SK-N-SH treated with all-trans-retinoic acid at 6 μM for 48 hours (cell line): ENCODE results near the gene TEX29.

Experiments
- ATAC-seq: fragments of 200-7000 bp; cut with Tn5 transposase; 3 replicates; pipeline ENCODE4 v1.9.1; 2020; ENCODE audit warnings: mild to moderate bottlenecking, moderate library complexity
- ARNTL ChIP-seq: fragments of 450-650 bp; formaldehyde crosslinking; IDR thresholded peaks from 2 replicates; pipeline ENCODE4 v1.5.0; 2020; ENCODE audit warnings: low read depth, mild to moderate bottlenecking, moderate library complexity, borderline replicate concordance
- BACH2 ChIP-seq: fragments of 250-450 bp; sonication (Bioruptor Pico); IDR thresholded peaks from 2 replicates; pipeline ENCODE4 v1.9.0; 2021; ENCODE audit warnings: mild to moderate bottlenecking, borderline replicate concordance
- CSDC2 ChIP-seq: fragments of 250-450 bp; sonication (Bioruptor Pico); IDR thresholded peaks from 2 replicates; pipeline ENCODE4 v1.5.0; 2020; ENCODE audit warnings: mild to moderate bottlenecking, moderate library complexity
- CSRNP3 ChIP-seq: fragments of 250-450 bp; sonication (Bioruptor Pico); IDR thresholded peaks from 2 replicates; pipeline ENCODE4 v1.5.1; 2021; ENCODE audit warnings: mild to moderate bottlenecking, moderate library complexity
- ESRRG ChIP-seq: fragments of 250-450 bp; sonication (Bioruptor Pico); IDR thresholded peaks from 2 replicates; pipeline ENCODE4 v1.6.1; 2021; ENCODE audit warnings: mild to moderate bottlenecking
- GLIS3 ChIP-seq: fragments of 250-450 bp; sonication (Bioruptor Pico); IDR thresholded peaks from 2 replicates; pipeline ENCODE4 v1.5.0; 2020; ENCODE audit warnings: mild to moderate bottlenecking, moderate library complexity
- ISL1 ChIP-seq: fragments of 250-450 bp; sonication (Bioruptor Pico); IDR thresholded peaks from 2 replicates; pipeline ENCODE4 v2.1.2; 2022; ENCODE audit warnings: mild to moderate bottlenecking, moderate library complexity
- OSR1 ChIP-seq: fragments of 250-450 bp; sonication (Bioruptor Pico); IDR thresholded peaks from 2 replicates; pipeline ENCODE4 v1.8.0; 2022; ENCODE audit warnings: moderate library complexity, mild to moderate bottlenecking, inconsistent platforms
- POU6F1 ChIP-seq: fragments of 250-450 bp; sonication (Bioruptor Pico); IDR thresholded peaks from 2 replicates; pipeline ENCODE4 v1.8.0; 2021; ENCODE audit warnings: low read depth, mild to moderate bottlenecking, moderate library complexity, borderline replicate concordance
- PPARA ChIP-seq: fragments of 250-450 bp; sonication (Bioruptor Pico); IDR thresholded peaks from 2 replicates; pipeline ENCODE4 v1.5.0; 2020; ENCODE audit warnings: mild to moderate bottlenecking, borderline replicate concordance
- RARB ChIP-seq: fragments of 250-450 bp; sonication (Bioruptor Pico); IDR thresholded peaks from 2 replicates; pipeline ENCODE4 v1.8.0; 2021; ENCODE audit warnings: mild to moderate bottlenecking, moderate library complexity
- SNAI2 ChIP-seq: fragments of 250-450 bp; sonication (Bioruptor Pico); IDR thresholded peaks from 2 replicates; pipeline ENCODE4 v1.5.0; 2020; ENCODE audit warnings: mild to moderate bottlenecking, moderate library complexity
- TCF4 ChIP-seq: fragments of 250-450 bp; sonication (Bioruptor Pico); IDR thresholded peaks from 2 replicates; pipeline ENCODE4 v1.8.0; 2021; ENCODE audit warnings: mild to moderate bottlenecking, moderate library complexity, borderline replicate concordance
- TOX ChIP-seq: fragments of 250-450 bp; sonication (Bioruptor Pico); IDR thresholded peaks from 2 replicates; pipeline ENCODE4 v1.8.0; 2021; ENCODE audit warnings: mild to moderate bottlenecking, moderate library complexity, borderline replicate concordance
- TSHZ2 ChIP-seq: fragments of 250-450 bp; sonication (Bioruptor Pico); IDR thresholded peaks from 2 replicates; pipeline ENCODE4 v1.5.0; 2020; ENCODE audit warnings: mild to moderate bottlenecking, moderate library complexity
- ZC3H10 ChIP-seq: fragments of 250-450 bp; sonication (Bioruptor Pico); IDR thresholded peaks from 2 replicates; pipeline ENCODE4 v1.5.1; 2021; ENCODE audit warnings: mild to moderate bottlenecking, moderate library complexity
- ZFP3 ChIP-seq: fragments of 250-450 bp; sonication (Bioruptor Pico); IDR thresholded peaks from 2 replicates; pipeline ENCODE4 v1.5.0; 2020; ENCODE audit warnings: mild to moderate bottlenecking, moderate library complexity
- ZFP30 ChIP-seq: fragments of 450-650 bp; formaldehyde crosslinking; IDR thresholded peaks from 2 replicates; pipeline ENCODE4 v1.5.0; 2022; ENCODE audit warnings: mild to moderate bottlenecking, moderate library complexity
- ZNF565 ChIP-seq: fragments of 450-650 bp; formaldehyde crosslinking; conservative IDR thresholded peaks from 2 replicates; pipeline ENCODE4 v1.5.0; 2020; ENCODE audit warnings: low read depth, mild to moderate bottlenecking, moderate library complexity
- ZNF70 ChIP-seq: fragments of 450-650 bp; formaldehyde crosslinking; IDR thresholded peaks from 2 replicates; pipeline ENCODE4 v1.5.0; 2020; ENCODE audit warnings: mild to moderate bottlenecking, moderate library complexity
- ZNF8 ChIP-seq: fragments of 450-650 bp; formaldehyde crosslinking; IDR thresholded peaks from 2 replicates; pipeline ENCODE4 v1.5.0; 2020; ENCODE audit warnings: mild to moderate bottlenecking, moderate library complexity
- TF ChIP-seq, protein P1 (sequence below): fragments of 250-450 bp; sonication (Bioruptor Pico); IDR thresholded peaks from 2 replicates; pipeline ENCODE4 v1.8.0; 2020; ENCODE audit warnings: mild to moderate bottlenecking, moderate library complexity, borderline replicate concordance
- TF ChIP-seq, protein P2 (sequence below): fragments of 250-450 bp; sonication (Bioruptor Pico); IDR thresholded peaks from 2 replicates; pipeline ENCODE4 v1.5.1; 2020; ENCODE audit warnings: low read depth, mild to moderate bottlenecking, moderate library complexity

TEX29 gene

DNA sequence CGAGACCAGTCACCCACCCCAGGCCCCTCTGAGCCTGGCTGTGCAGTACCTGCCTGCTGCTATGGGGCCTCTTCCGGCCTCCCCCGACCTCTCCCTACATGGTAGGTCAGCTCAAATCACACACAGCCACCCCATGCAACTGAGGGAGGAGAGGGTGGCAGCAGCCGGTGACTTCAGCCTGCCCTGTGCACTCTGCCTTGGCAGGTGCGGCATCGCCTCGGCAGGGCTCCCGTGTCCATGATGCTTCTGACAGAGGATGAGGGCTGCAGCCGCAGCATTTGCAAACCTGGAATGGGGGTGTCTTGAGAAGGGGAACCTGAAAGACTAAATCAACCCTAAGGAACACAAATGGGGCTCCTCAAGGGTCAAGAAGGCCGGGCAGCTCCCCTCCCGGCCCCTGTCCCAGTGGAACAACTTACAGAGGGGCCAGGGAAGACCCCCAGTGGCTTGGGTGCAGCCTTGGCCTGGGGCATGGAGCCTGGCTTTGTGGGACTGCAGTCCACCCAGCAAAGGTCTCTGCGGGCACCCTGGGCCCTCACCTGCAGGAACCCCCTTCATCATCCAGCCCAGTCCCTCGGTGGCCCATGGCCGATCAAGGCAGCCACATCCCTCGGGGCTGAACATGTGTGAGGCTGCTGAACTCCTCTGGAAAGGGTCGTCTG is 6.7 kb downstream of the TEX29 start:
- ATAC-seq, result no peak
- no peak for TF ChIP-seq RARB
- TF ChIP-seq ARNTL (CRISPR knock-in tag), result no peak
- TF ChIP-seq ZC3H10 (CRISPR knock-in tag), result no peak
- TF ChIP-seq ZFP3 (CRISPR knock-in tag), result no peak
- no peak for TF ChIP-seq SNAI2
- TF ChIP-seq, protein P1, sequence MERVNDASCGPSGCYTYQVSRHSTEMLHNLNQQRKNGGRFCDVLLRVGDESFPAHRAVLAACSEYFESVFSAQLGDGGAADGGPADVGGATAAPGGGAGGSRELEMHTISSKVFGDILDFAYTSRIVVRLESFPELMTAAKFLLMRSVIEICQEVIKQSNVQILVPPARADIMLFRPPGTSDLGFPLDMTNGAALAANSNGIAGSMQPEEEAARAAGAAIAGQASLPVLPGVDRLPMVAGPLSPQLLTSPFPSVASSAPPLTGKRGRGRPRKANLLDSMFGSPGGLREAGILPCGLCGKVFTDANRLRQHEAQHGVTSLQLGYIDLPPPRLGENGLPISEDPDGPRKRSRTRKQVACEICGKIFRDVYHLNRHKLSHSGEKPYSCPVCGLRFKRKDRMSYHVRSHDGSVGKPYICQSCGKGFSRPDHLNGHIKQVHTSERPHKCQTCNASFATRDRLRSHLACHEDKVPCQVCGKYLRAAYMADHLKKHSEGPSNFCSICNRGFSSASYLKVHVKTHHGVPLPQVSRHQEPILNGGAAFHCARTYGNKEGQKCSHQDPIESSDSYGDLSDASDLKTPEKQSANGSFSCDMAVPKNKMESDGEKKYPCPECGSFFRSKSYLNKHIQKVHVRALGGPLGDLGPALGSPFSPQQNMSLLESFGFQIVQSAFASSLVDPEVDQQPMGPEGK, result no peak
- no peak for TF ChIP-seq TOX (CRISPR knock-in tag)
- no peak for TF ChIP-seq TCF4
- TF ChIP-seq ESRRG (CRISPR knock-in tag), result no peak
- TF ChIP-seq BACH2, result no peak
- no peak for TF ChIP-seq POU6F1 (CRISPR knock-in tag)
- no peak for TF ChIP-seq ISL1
- TF ChIP-seq ZFP30 (CRISPR knock-in tag), result no peak
- no peak for TF ChIP-seq CSRNP3 (CRISPR knock-in tag)
- no peak for TF ChIP-seq GLIS3
- TF ChIP-seq CSDC2 (CRISPR knock-in tag), result no peak
- no peak for TF ChIP-seq ZNF8 (CRISPR knock-in tag)
- TF ChIP-seq, protein P2, sequence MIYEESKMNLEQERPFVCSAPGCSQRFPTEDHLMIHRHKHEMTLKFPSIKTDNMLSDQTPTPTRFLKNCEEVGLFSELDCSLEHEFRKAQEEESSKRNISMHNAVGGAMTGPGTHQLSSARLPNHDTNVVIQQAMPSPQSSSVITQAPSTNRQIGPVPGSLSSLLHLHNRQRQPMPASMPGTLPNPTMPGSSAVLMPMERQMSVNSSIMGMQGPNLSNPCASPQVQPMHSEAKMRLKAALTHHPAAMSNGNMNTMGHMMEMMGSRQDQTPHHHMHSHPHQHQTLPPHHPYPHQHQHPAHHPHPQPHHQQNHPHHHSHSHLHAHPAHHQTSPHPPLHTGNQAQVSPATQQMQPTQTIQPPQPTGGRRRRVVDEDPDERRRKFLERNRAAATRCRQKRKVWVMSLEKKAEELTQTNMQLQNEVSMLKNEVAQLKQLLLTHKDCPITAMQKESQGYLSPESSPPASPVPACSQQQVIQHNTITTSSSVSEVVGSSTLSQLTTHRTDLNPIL (CRISPR knock-in tag), result no peak
- no peak for TF ChIP-seq OSR1 (CRISPR knock-in tag)
- TF ChIP-seq ZNF70, result no peak

- no peak for ATAC-seq
- no peak for TF ChIP-seq ZNF70
- no peak for TF ChIP-seq SNAI2
- TF ChIP-seq POU6F1 (CRISPR knock-in tag), result no peak
- TF ChIP-seq ZNF565 (CRISPR knock-in tag), result no peak
- TF ChIP-seq PPARA (CRISPR knock-in tag), result no peak
- TF ChIP-seq RARB, result no peak
- no peak for TF ChIP-seq ZFP3 (CRISPR knock-in tag)
- no peak for TF ChIP-seq TOX (CRISPR knock-in tag)
- TF ChIP-seq TSHZ2 (CRISPR knock-in tag), result no peak
- no peak for TF ChIP-seq ZNF8 (CRISPR knock-in tag)
- TF ChIP-seq BACH2, result no peak
- no peak for TF ChIP-seq ZFP30 (CRISPR knock-in tag)
- TF ChIP-seq, protein P1, result no peak
- no peak for TF ChIP-seq ZC3H10 (CRISPR knock-in tag)
- TF ChIP-seq ESRRG (CRISPR knock-in tag), result no peak
These were observed 7.5 kb downstream of the TEX29 start for GRCh38 chr13:111327730-111328573.
